Right ventricle myocardium inferior (tissue), 1 donor: ENCODE measurements around the gene TRIM46. TPM values are rescaled to one million over a fixed set of nuclear protein-coding genes. Genes with fewer than 3 reads are reported as not detected.
"Not testable (repeated sequence)": the region's sequence is repeated elsewhere in the genome, so short reads cannot be mapped to it uniquely, and the experiment has no call there.

ENCODE experiments used
- ATAC-seq: fragments of 200-7000 bp; cut with Tn5 transposase; one replicate; pipeline ENCODE4 v1.9.1; 2020; ENCODE audit warnings: mild to moderate bottlenecking, moderate library complexity
- DNase-seq: peaks from one replicate; pipeline ENCODE4 v3.0.0; 2021; ENCODE audit errors: missing footprints
- intact Hi-C: fragments of 100-400 bp; cut with DNase I; formaldehyde crosslinking; loops from one replicate; pipeline ENCODE4 v1.11.0; 2022
- total RNA-seq: library from RNA; stranded (reverse); fragmentation: NEBNext Ultra II Directional; extraction: Animal tissue kit (Norgen Biotek cat#: 25700); gene quantifications from one replicate; pipeline ENCODE4 v1.2.1, GENCODE V29; 2021
- donor health status: DM: no; HTN: yes; CAD: no; lungs with severe emphysema.

Gene TRIM46
- total RNA-seq, 1 donor from 2014 or later, result 0.16 TPM

GRCh38 chr1:155211381-155212050, 37.9 kb downstream of the TRIM46 start:
- DNase-seq, intact Hi-C loops, ATAC-seq: not testable (repeated sequence)

GRCh38 chr1:155212051-155212440, 38.4 kb downstream of the TRIM46 start:
- intact Hi-C loops, ATAC-seq, DNase-seq: not testable (repeated sequence)

- ATAC-seq, result not testable (repeated sequence)
Measured at GRCh38 chr1:155214702-155215101, 41.1 kb downstream of the TRIM46 start.

GRCh38 chr1:155218854-155219591, 45.4 kb downstream of the TRIM46 start:
- DNase-seq (no peak), ATAC-seq (peak; percentile 49)
- intact Hi-C loops, result no loop called here

More at GRCh38 chr1:155214702-155215101, 41.1 kb downstream of the TRIM46 start:
- DNase-seq, intact Hi-C loops: not testable (repeated sequence)

- ATAC-seq (peak; percentile 17), DNase-seq (no peak)
- intact Hi-C loops, result no loop called here
Measured at GRCh38 chr1:155219592-155220031, 46.0 kb downstream of the TRIM46 start.

GRCh38 chr1:155220211-155220965, 46.7 kb downstream of the TRIM46 start:
- DNase-seq, ATAC-seq, intact Hi-C loops: not testable (repeated sequence)

- DNase-seq (no peak), ATAC-seq (no peak)
- intact Hi-C loops, result no loop called here
Measured at GRCh38 chr1:155223047-155223446, 49.4 kb downstream of the TRIM46 start.

- intact Hi-C loops, DNase-seq, ATAC-seq: not testable (repeated sequence)
Measured at GRCh38 chr1:155225404-155225759, 51.7 kb downstream of the TRIM46 start.

- intact Hi-C loops, result loop anchor here (1.0 to 2.0 kb wide), 2 partner anchors 19 to 50 kb away; partner anchors contain the start of gene THBS3
- DNase-seq, result peak; percentile 93
- ATAC-seq, result peak; percentile 61
Measured at GRCh38 chr1:155226188-155226909, 52.7 kb downstream of the TRIM46 start.

GRCh38 chr1:155226910-155227260, 53.2 kb downstream of the TRIM46 start:
- DNase-seq (peak; percentile 74), ATAC-seq (peak; percentile 27)
- intact Hi-C loops, result loop anchor here (1.0 to 2.0 kb wide), 2 partner anchors 20 to 50 kb away; partner anchors contain the start of gene THBS3

GRCh38 chr1:155227261-155228095, 53.8 kb downstream of the TRIM46 start:
- intact Hi-C loops, result loop anchor here (2.0 kb wide), 1 partner anchor 51 kb away; no protein-coding TSS in a partner anchor
- peak; percentile 99 for ATAC-seq
- peak; percentile 99 for DNase-seq

GRCh38 chr1:155228096-155228427, 54.4 kb downstream of the TRIM46 start:
- intact Hi-C loops, result no loop called here
- DNase-seq (no peak), ATAC-seq (no peak)

- DNase-seq, ATAC-seq, intact Hi-C loops: not testable (repeated sequence)
Measured at GRCh38 chr1:155231302-155231701, 57.7 kb downstream of the TRIM46 start.

GRCh38 chr1:155232001-155232978, 58.6 kb downstream of the TRIM46 start:
- intact Hi-C loops, ATAC-seq, DNase-seq: not testable (repeated sequence)

GRCh38 chr1:155233502-155233901, 59.9 kb downstream of the TRIM46 start:
- intact Hi-C loops, ATAC-seq: not testable (repeated sequence)

More at GRCh38 chr1:155233502-155233901, 59.9 kb downstream of the TRIM46 start:
- DNase-seq, result not testable (repeated sequence)
